ENCODE measurements around the gene C19orf18. TPM values are rescaled to one million over a fixed set of nuclear protein-coding genes. Genes with fewer than 3 reads are reported as not detected.
A peak's percentile ranks its signal among the peaks of the same experiment; 100 is the strongest.

Gene C19orf18
- total and polyA plus RNA-seq, 2 donors (not counting 3 experiments of a cell fraction or from before 2014, with no cell fraction given), result 0.08 to 0.64 TPM

DNA sequence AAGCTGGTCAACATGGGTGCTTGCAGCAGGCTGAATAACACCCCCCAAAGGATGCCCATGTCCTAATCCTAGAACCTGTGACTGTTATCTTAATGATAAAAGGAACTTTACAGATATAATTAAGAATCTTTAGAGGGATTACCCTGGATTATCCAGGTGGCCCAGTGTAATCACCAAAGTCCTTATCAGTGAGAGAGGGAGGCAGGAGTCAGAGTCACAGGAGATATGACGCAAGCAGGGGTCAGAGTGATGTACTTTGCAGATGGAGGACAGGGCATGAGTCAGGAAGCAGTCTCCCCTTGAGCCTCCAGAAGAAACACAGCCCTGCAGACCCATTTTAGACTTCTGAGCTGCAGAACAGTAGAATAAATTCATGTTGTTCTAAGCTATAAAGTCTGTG lies 18.5 kb upstream of the C19orf18 start:
- dilution Hi-C loops (cut with MboI; ENCODE audit: extremely low pct_ligation_motif_present, low sequenced_read_pairs), result no loop called here
- no peak overlapping the region for H2AFZ ChIP-seq (ENCODE audit: low read depth, low read length)
- H3K9me3 ChIP-seq (replicated peaks; ENCODE audit: control insufficient read depth, insufficient read depth, low read length), result no peaks in the 10 kb centered on the region
- ChIA-PET POLR2A (no interaction called here), CTCF (no interaction called here)
- no peaks in the 10 kb centered on the region for H3K79me2 ChIP-seq (ENCODE audit: control insufficient read depth, insufficient read depth, low read length)
- H3K4me1 ChIP-seq (ENCODE audit: control insufficient read depth, extremely low read depth, insufficient read depth, low read length), result no peaks in the 10 kb centered on the region
- no peaks in the 10 kb centered on the region for H3K27me3 ChIP-seq (ENCODE audit: control insufficient read depth in 2 of 2, insufficient read depth in 2 of 2, low read length in 2 of 2)
- peaks cover 7 to 25% of the 10 kb centered on the region in 2 experiments for H3K36me3 ChIP-seq (ENCODE audit: control insufficient read depth in 2 of 2, extremely low read depth in 1 of 2, insufficient read depth in 2 of 2, low read length in 2 of 2)
- intact Hi-C loops (cut with micrococcal nuclease), result no loop called here
- no peak overlapping the region for H3K27ac ChIP-seq (ENCODE audit: insufficient read depth, low read depth, low read length)
- H4K20me1 ChIP-seq (replicated peaks; ENCODE audit: control insufficient read depth, extremely low read depth, insufficient read depth, low read length), result no peaks in the 10 kb centered on the region
- BruUV-seq (replicated peaks), result no TSS peak
- FAIRE-seq (no peak), DNase-seq (ENCODE audit: low read depth, low spot score) (no peak)
- no peak overlapping the region for H3K9ac ChIP-seq (replicated peaks; ENCODE audit: extremely low read depth, insufficient read depth, low read length)
- no peak overlapping the region for H3K4me3 ChIP-seq (replicated peaks in 1 of 3; ENCODE audit: insufficient read depth in 1 of 3, low read depth in 1 of 3, low read length in 3 of 3)
- TF ChIP-seq MYC (IDR thresholded peaks at IDR 0.05; ENCODE audit: low read depth, low read length) (no peak), FOS (IDR thresholded peaks at IDR 0.05; ENCODE audit: borderline replicate concordance, insufficient read depth, low read length) (no peak), EZH2 (IDR thresholded peaks at IDR 0.05; ENCODE audit: borderline replicate concordance, low read depth, low read length, severe bottlenecking) (no peak), POLR2A (IDR thresholded peaks at IDR 0.05; ENCODE audit: low read depth, low read length) (no peak), GATA2 (IDR thresholded peaks at IDR 0.05; ENCODE audit: insufficient read depth, insufficient read length, low read depth, low read length) (no peak), POLR2AphosphoS5 (IDR thresholded peaks at IDR 0.05; ENCODE audit: insufficient read depth, low read depth, low read length) (no peak), JUN (IDR thresholded peaks at IDR 0.05; ENCODE audit: borderline replicate concordance, insufficient read depth, insufficient read length, low read depth) (no peak)
- no peak overlapping the region for H3K4me2 ChIP-seq (ENCODE audit: insufficient read depth, low read length)
- H3K9me1 ChIP-seq (replicated peaks; ENCODE audit: control insufficient read depth, extremely low read depth, insufficient read depth, low read length), result no peaks in the 10 kb centered on the region

DNA sequence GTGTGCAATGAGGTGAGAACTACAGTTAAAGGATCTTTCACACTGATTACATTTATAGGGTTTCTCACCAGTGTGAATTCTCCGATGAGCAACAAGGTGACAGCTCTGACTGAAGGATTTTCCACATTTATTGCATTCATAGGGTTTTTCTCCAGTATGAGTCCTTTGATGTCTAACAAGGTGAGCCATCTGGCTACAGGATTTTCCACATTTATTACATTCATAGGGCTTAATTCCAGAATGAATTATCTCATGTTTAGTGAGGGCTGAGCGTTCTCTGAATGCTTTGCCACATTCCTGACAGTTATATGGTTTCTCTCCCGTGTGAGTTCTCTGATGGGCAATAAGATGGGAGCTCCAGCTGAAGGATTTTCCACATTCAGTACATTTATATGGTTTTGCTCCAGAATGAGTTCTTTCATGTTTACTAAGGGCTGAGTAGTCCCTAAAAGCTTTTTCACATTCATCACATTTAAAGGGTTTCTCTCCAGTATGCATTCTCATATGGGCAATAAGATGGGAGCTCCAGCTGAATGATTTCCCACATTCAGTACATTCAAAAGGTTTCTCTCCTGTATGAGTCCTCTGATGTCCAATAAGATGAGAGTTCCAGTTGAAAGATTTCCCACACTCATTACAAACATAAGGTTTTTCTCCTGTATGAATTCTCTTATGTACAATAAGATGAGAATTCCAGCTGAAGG lies 4.4 kb upstream of the C19orf18 start:
- H3K4me2 ChIP-seq (ENCODE audit: insufficient read depth, low read length), result no peak overlapping the region
- no TSS peak for BruUV-seq (replicated peaks)
- no peak overlapping the region for H2AFZ ChIP-seq (ENCODE audit: low read depth, low read length)
- ChIA-PET POLR2A (no interaction called here), CTCF (no interaction called here)
- no peak overlapping the region for H3K27ac ChIP-seq (ENCODE audit: insufficient read depth, low read depth, low read length)
- no peaks in the 10 kb centered on the region for H4K20me1 ChIP-seq (replicated peaks; ENCODE audit: control insufficient read depth, extremely low read depth, insufficient read depth, low read length)
- peaks cover 14 to 16% of the 10 kb centered on the region in 2 experiments for H3K36me3 ChIP-seq (ENCODE audit: control insufficient read depth in 2 of 2, extremely low read depth in 1 of 2, insufficient read depth in 2 of 2, low read length in 2 of 2)
- H3K79me2 ChIP-seq (ENCODE audit: control insufficient read depth, insufficient read depth, low read length), result no peaks in the 10 kb centered on the region
- dilution Hi-C loops (cut with MboI; ENCODE audit: extremely low pct_ligation_motif_present, low sequenced_read_pairs), result no loop called here
- no peaks in the 10 kb centered on the region for H3K27me3 ChIP-seq (ENCODE audit: control insufficient read depth in 2 of 2, insufficient read depth in 2 of 2, low read length in 2 of 2)
- FAIRE-seq (no peak), DNase-seq (ENCODE audit: low read depth, low spot score) (peak; percentile 5)
- no peaks in the 10 kb centered on the region for H3K9me1 ChIP-seq (replicated peaks; ENCODE audit: control insufficient read depth, extremely low read depth, insufficient read depth, low read length)
- H3K4me1 ChIP-seq (ENCODE audit: control insufficient read depth, extremely low read depth, insufficient read depth, low read length), result no peaks in the 10 kb centered on the region
- no peak overlapping the region for H3K4me3 ChIP-seq (replicated peaks in 1 of 3; ENCODE audit: insufficient read depth in 1 of 3, low read depth in 1 of 3, low read length in 3 of 3)
- intact Hi-C loops (cut with micrococcal nuclease), result no loop called here
- H3K9ac ChIP-seq (replicated peaks; ENCODE audit: extremely low read depth, insufficient read depth, low read length), result no peak overlapping the region
- H3K9me3 ChIP-seq (replicated peaks; ENCODE audit: control insufficient read depth, insufficient read depth, low read length), result peaks cover 50% of the 10 kb centered on the region
- TF ChIP-seq EZH2 (IDR thresholded peaks at IDR 0.05; ENCODE audit: borderline replicate concordance, low read depth, low read length, severe bottlenecking) (no peak), GATA2 (IDR thresholded peaks at IDR 0.05; ENCODE audit: insufficient read depth, insufficient read length, low read depth, low read length) (no peak), MYC (IDR thresholded peaks at IDR 0.05; ENCODE audit: low read depth, low read length) (no peak), FOS (IDR thresholded peaks at IDR 0.05; ENCODE audit: borderline replicate concordance, insufficient read depth, low read length) (no peak), POLR2A (IDR thresholded peaks at IDR 0.05; ENCODE audit: low read depth, low read length) (no peak), JUN (IDR thresholded peaks at IDR 0.05; ENCODE audit: borderline replicate concordance, insufficient read depth, insufficient read length, low read depth) (no peak), POLR2AphosphoS5 (IDR thresholded peaks at IDR 0.05; ENCODE audit: insufficient read depth, low read depth, low read length) (no peak)
- TF ChIP-seq, protein P1, sequence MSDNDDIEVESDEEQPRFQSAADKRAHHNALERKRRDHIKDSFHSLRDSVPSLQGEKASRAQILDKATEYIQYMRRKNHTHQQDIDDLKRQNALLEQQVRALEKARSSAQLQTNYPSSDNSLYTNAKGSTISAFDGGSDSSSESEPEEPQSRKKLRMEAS (IDR thresholded peaks at IDR 0.05; ENCODE audit: insufficient read depth, insufficient read length), result no peak
- TF ChIP-seq, protein P2, sequence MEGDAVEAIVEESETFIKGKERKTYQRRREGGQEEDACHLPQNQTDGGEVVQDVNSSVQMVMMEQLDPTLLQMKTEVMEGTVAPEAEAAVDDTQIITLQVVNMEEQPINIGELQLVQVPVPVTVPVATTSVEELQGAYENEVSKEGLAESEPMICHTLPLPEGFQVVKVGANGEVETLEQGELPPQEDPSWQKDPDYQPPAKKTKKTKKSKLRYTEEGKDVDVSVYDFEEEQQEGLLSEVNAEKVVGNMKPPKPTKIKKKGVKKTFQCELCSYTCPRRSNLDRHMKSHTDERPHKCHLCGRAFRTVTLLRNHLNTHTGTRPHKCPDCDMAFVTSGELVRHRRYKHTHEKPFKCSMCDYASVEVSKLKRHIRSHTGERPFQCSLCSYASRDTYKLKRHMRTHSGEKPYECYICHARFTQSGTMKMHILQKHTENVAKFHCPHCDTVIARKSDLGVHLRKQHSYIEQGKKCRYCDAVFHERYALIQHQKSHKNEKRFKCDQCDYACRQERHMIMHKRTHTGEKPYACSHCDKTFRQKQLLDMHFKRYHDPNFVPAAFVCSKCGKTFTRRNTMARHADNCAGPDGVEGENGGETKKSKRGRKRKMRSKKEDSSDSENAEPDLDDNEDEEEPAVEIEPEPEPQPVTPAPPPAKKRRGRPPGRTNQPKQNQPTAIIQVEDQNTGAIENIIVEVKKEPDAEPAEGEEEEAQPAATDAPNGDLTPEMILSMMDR (IDR thresholded peaks at IDR 0.05; ENCODE audit: extremely low read depth in 1 of 2, insufficient read depth in 1 of 2, low read depth in 1 of 2, low read length in 2 of 2), result no peak

Measured in endothelial cell of umbilical vein (primary cell).